Activated CD8-positive, alpha-beta T cell treated with anti-CD3 and anti-CD28 coated beads for 36 hours (primary cell): Measurements from ENCODE around the gene TLNRD1. TPM values are rescaled to one million over a fixed set of nuclear protein-coding genes. Genes with fewer than 3 reads are reported as not detected.

ENCODE experiments used
- ATAC-seq: fragments of 200-7000 bp; cut with Tn5 transposase; one replicate; pipeline ENCODE4 v1.10.0; 2021; ENCODE audit warnings: mild to moderate bottlenecking, moderate library complexity
- CTCF ChIA-PET: fragments of 350-600 bp; sonication (Branson Sonifier 250); formaldehyde crosslinking; loops from one replicate; lab custom pipeline; 2021; ENCODE audit warnings: antibody characterized with exemption; lab: Charles Lee
- POLR2A ChIA-PET: fragments of 350-600 bp; sonication (Branson Sonifier 250); formaldehyde crosslinking; loops from one replicate; lab custom pipeline; 2021; ENCODE audit warnings: antibody characterized with exemption; lab: Charles Lee
- DNase-seq: peaks from one replicate; pipeline ENCODE4 v3.0.0-alpha.2; 2020
- H3K27ac Mint-ChIP-seq: one replicate; pipeline ENCODE4 v1.8.0; 2021; ENCODE audit warnings: mild to moderate bottlenecking, mixed read lengths
- H3K27me3 Mint-ChIP-seq: one replicate; pipeline ENCODE4 v1.8.0; 2021; ENCODE audit warnings: mixed read lengths
- H3K36me3 Mint-ChIP-seq: one replicate; pipeline ENCODE4 v1.8.0; 2021; ENCODE audit warnings: low read depth, mixed read lengths
- H3K4me1 Mint-ChIP-seq: one replicate; pipeline ENCODE4 v1.8.0; 2021; ENCODE audit warnings: low read depth, mixed read lengths
- H3K4me3 Mint-ChIP-seq: one replicate; pipeline ENCODE4 v1.8.0; 2021; ENCODE audit warnings: mild to moderate bottlenecking, moderate library complexity, mixed read lengths
- H3K9me3 Mint-ChIP-seq: one replicate; pipeline ENCODE4 v1.8.0; 2021; ENCODE audit warnings: mixed read lengths
- CTCF ChIP-seq: fragments of 200-600 bp; IDR thresholded peaks from one replicate; pipeline ENCODE4 v1.8.0; 2022; ENCODE audit warnings: antibody characterized with exemption, mild to moderate bottlenecking
- intact Hi-C: fragments of 100-400 bp; cut with micrococcal nuclease; formaldehyde crosslinking; loops from one replicate; pipeline ENCODE4 v1.10.0; 2022
- total RNA-seq, 2 experiments: library from RNA; stranded (reverse); gene quantifications; one replicate each; pipeline ENCODE4 v1.2.3, GENCODE V29; 2021

The TLNRD1 gene
- total RNA-seq, 2 experiments from 2014 or later = 19.3 to 20.1 TPM

GRCh38 chr15:81032355-81032754 is 31.6 kb downstream of the TLNRD1 start:
- ChIA-PET POLR2A (no interaction called here), CTCF (interaction anchor here (1.1 kb wide), 1 partner anchor 23 kb away, joined by 3 read pairs; no protein-coding TSS in a partner anchor)
- Mint-ChIP-seq H3K4me3 (no peak overlapping the region), H3K27ac (no peak overlapping the region), H3K27me3 (peaks cover 7% of the 10 kb centered on the region), H3K36me3 (peaks cover 6% of the 10 kb centered on the region), H3K9me3 (peaks cover 9% of the 10 kb centered on the region), H3K4me1 (peaks cover 8% of the 10 kb centered on the region)
- intact Hi-C loops = no loop called here
- ATAC-seq (no peak), DNase-seq (no peak)
- no peak for TF ChIP-seq CTCF

GRCh38 chr15:81032818-81033217 is 32.1 kb downstream of the TLNRD1 start:
- Mint-ChIP-seq H3K4me1 (peaks cover 8% of the 10 kb centered on the region), H3K9me3 (peaks cover 9% of the 10 kb centered on the region), H3K27ac (no peak overlapping the region), H3K36me3 (peaks cover 6% of the 10 kb centered on the region), H3K4me3 (no peak overlapping the region), H3K27me3 (peaks cover 7% of the 10 kb centered on the region)
- intact Hi-C loops = no loop called here
- POLR2A ChIA-PET = no interaction called here
- DNase-seq = no peak
- CTCF ChIA-PET = interaction anchor here (1.1 kb wide), 1 partner anchor 23 kb away, joined by 3 read pairs; no protein-coding TSS in a partner anchor
- ATAC-seq = no peak
- TF ChIP-seq CTCF = no peak

- no peak for TF ChIP-seq CTCF
- Mint-ChIP-seq H3K4me1 (peaks cover 8% of the 10 kb centered on the region), H3K27me3 (peaks cover 7% of the 10 kb centered on the region), H3K27ac (no peak overlapping the region), H3K4me3 (no peak overlapping the region), H3K36me3 (peaks cover 6% of the 10 kb centered on the region), H3K9me3 (peaks cover 9% of the 10 kb centered on the region)
- no peak for DNase-seq
- intact Hi-C loops = no loop called here
- CTCF ChIA-PET = interaction anchor here (1.6 kb wide), 1 partner anchor 232 kb away, joined by 4 read pairs; no protein-coding TSS in a partner anchor
- POLR2A ChIA-PET = no interaction called here
- no peak for ATAC-seq
These were observed 32.8 kb downstream of the TLNRD1 start for GRCh38 chr15:81033508-81033907.

GRCh38 chr15:81037952-81038743 is 37.4 kb downstream of the TLNRD1 start:
- intact Hi-C loops = no loop called here
- ChIA-PET CTCF (interaction anchor here (1.6 to 2.4 kb wide), 2 partner anchors 8 to 228 kb away, joined by 5 to 8 read pairs; no protein-coding TSS in a partner anchor), POLR2A (no interaction called here)
- H3K4me3 Mint-ChIP-seq = no peak overlapping the region
- H3K27ac Mint-ChIP-seq = no peak overlapping the region
- H3K4me1 Mint-ChIP-seq = peaks cover 7% of the 10 kb centered on the region
- H3K36me3 Mint-ChIP-seq = no peaks in the 10 kb centered on the region
- H3K9me3 Mint-ChIP-seq = no peaks in the 10 kb centered on the region
- TF ChIP-seq CTCF = no peak
- no peak for DNase-seq
- no peak for ATAC-seq
- no peaks in the 10 kb centered on the region for H3K27me3 Mint-ChIP-seq
